Measurements from ENCODE around the gene MMP14.
A peak's percentile ranks its signal among the peaks of the same experiment; 100 is the strongest.

The MMP14 gene

DNA sequence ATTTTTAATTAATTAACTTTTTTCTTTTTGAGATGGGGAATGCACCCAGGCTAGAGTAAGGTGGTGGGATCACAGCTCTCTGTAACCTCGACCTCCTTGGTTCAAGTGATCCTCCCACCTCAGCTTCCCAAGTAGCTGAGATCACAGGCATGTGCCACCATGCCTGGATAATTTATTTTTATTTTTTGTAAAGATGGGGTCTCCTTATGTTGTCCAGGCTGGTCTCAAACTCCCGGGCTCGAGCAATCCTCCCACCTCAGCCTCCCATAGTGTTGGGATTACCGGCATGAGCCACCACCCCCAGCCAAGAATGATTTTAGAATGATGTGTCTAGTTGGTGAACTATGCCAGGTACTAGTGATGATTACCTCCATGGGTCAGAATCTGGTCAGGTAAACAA lies 28.6 kb downstream of the MMP14 start:
- DNase-seq = no peak

DNA sequence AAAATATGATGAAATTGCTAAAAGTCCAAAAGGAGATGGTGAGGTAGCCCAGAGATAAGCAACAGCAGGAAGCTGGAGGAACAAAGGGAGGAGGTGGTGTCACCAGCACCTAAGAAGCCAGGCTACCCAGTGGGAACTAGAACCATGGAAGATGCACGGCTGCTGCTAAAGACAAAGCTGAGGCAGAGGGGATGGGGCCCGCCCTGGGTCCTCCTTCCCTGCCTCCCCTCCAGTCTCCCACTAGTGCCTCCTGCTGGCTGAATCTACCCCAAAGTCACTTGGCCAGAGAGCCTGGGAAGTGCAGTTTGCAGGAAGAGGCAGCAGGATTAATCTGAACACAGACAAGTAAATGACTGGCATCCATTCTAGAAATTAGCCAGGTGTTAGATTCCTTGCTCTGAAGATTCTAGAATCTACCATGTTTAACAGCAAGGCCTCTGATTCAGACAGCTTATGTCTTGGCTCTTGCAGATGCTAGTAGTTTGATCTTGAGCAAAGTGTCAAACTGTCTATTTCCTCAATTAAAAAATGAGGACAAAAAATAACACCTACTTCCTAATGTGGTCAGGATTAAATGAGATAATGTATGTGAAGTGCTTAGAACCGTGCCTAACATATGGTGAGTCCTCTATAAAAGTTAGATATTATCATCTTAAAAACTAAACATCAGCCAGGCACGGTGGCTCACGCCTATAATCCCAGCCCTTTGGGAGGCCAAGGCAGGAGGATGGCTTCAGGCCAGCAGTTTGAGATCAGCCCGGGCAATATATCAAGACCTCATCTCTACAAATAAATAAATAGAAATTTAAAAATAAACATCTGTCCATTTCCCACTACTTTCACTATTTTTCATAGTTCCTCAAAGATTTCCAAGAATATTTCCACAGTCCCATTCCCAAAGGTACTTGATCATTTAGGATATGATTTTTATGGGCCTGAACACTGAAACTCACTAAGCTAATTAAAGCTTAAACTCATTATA lies 29.3 kb downstream of the MMP14 start:
- peak; percentile 42 for DNase-seq

DNA sequence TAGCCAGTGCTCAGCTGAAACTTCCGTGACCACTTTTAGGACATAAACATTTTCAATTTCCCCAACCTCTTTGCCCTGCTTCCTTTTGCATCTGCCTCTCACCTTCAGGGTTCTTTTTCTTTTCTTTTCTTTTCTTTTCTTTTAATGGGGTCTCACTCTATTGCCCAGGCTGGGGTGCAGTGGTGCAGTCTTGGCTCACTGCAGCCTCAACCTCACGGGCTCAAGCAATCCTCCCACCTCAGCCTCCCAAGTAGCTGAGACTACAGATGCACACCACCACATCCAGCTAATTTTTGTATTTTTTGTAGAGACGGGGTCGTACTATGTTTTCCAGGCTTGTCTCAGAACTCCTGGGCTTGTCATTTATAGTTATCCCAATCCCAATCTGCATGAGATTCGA lies 30.5 kb downstream of the MMP14 start:
- DNase-seq = no peak

DNA sequence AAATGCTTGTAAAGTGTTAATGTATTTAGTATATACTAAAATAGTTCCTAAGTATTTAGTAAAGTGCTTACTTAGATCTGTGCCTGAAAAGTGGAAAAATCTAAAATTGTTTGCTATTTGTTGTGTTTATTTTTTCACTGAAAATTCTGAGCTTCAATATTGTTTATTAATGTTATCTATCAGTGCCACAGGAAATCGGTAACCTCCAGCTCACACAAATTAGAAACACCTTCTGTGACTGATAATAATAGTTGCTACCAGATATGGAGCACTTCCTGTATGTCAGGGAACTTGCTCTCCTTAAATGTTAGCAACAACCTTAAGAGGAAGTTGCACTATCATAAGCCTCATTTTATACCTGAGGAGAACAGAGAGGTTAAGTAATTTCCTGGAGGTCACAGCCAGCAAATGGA lies 34.4 kb downstream of the MMP14 start:
- DNase-seq = no peak

DNA sequence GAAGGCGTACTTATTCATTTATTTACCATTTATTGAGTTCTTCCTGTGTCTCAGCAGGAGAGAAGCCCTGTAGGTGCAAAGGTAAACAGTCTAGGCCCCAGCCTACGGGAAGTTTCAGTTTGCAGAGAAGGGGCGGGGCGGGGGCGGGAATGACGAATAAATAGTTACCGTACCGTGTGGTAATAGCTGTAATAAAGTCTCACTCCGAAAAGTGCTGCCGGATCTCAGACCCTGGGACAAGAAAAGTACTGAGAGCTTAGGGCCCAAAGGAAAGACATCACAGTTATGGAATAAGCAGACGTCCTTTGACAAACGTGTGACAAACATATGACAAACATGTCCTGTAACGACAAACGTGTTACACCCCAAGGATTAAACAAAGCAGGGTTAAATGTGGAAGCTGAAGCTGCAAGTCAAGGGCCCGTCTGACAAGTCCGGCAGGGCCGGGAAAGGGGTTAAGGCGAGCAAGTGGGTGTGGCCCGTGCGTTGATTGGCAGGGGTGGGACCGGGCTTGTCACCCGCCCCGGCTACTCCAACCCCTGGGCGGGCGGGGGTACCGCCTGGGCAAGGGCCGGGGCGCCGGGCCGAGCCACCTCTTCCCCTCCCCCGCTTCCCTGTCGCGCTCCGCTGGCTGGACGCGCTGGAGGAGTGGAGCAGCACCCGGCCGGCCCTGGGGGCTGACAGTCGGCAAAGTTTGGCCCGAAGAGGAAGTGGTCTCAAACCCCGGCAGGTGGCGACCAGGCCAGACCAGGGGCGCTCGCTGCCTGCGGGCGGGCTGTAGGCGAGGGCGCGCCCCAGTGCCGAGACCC lies 35.0 kb downstream of the MMP14 start, which contains the start of gene LRP10:
Gene LRP10, plus strand, starts transcription at position 517 of the 809 bp plus-strand sequence. CDS start 564 bp downstream, outside the sequence.
- DNase-seq = peak; percentile 89

DNA sequence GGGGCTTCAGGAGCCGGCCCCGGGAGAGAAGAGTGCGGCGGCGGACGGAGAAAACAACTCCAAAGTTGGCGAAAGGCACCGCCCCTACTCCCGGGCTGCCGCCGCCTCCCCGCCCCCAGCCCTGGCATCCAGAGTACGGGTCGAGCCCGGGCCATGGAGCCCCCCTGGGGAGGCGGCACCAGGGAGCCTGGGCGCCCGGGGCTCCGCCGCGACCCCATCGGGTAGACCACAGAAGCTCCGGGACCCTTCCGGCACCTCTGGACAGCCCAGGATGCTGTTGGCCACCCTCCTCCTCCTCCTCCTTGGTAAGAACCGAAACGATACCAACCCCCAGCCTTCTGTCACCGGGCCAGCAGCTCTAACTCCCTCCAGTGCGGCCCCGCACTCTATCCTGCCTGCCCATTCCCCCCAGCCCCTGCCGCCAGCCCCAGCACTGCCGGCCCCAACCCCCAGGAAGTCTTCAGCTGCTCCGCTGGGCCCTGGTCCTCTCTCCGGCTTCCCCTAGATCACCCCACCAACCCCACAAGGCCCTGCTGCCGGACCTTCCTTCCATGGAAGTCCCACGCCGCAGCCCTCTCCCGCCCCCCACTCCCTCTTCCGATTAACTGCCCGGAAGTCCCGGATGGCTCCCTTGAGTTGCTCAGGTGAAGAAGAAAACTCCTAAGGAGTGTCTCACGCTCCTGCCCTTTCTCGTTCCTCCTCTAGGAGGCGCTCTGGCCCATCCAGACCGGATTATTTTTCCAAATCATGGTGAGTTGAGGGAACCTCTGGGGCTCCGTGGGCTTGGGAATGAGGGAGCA lies 35.8 kb downstream of the MMP14 start:
- peak; percentile 84 for DNase-seq

DNA sequence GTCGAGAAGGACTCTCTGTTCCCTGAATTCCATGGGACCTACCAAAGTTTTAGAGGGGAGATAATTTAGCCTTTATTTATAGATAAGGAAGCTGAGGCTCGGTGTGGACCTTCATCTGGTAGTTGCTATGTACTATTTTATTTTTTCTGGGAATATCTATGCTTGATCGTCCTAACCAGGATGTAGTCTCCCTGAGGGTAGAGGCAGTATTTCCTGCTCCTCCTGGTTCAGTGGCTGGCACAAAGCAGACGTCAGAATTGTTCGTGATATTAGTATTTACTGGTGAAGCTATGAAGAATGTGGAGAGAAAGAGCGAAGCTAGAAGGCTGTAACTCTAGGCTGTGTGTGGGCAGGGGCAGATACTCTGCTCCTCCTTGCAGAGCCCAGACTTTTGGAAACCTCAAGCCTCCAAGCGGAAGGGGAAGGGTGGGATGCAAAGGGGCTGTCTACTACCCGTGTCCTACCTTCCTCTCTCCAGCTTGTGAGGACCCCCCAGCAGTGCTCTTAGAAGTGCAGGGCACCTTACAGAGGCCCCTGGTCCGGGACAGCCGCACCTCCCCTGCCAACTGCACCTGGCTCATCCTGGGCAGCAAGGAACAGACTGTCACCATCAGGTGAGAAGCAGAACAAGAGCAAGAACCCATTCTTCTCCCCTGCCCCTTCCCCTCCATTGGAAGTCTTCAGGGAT lies 36.6 kb downstream of the MMP14 start:
- no peak for DNase-seq

DNA sequence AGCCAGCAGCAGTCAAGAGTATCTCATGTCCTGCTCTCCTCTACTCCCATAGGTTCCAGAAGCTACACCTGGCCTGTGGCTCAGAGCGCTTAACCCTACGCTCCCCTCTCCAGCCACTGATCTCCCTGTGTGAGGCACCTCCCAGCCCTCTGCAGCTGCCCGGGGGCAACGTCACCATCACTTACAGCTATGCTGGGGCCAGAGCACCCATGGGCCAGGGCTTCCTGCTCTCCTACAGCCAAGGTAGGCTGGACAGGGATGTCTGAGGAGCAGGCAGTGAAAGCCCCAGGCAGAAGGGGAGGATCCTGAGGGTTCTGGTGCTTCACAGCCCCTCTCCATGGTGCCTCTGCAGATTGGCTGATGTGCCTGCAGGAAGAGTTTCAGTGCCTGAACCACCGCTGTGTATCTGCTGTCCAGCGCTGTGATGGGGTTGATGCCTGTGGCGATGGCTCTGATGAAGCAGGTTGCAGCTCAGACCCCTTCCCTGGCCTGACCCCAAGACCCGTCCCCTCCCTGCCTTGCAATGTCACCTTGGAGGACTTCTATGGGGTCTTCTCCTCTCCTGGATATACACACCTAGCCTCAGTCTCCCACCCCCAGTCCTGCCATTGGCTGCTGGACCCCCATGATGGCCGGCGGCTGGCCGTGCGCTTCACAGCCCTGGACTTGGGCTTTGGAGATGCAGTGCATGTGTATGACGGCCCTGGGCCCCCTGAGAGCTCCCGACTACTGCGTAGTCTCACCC lies 38.8 kb downstream of the MMP14 start:
- no peak for DNase-seq

DNA sequence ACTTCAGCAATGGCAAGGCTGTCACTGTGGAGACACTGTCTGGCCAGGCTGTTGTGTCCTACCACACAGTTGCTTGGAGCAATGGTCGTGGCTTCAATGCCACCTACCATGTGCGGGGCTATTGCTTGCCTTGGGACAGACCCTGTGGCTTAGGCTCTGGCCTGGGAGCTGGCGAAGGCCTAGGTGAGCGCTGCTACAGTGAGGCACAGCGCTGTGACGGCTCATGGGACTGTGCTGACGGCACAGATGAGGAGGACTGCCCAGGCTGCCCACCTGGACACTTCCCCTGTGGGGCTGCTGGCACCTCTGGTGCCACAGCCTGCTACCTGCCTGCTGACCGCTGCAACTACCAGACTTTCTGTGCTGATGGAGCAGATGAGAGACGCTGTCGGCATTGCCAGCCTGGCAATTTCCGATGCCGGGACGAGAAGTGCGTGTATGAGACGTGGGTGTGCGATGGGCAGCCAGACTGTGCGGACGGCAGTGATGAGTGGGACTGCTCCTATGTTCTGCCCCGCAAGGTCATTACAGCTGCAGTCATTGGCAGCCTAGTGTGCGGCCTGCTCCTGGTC lies 39.4 kb downstream of the MMP14 start:
- DNase-seq = no peak

DNA sequence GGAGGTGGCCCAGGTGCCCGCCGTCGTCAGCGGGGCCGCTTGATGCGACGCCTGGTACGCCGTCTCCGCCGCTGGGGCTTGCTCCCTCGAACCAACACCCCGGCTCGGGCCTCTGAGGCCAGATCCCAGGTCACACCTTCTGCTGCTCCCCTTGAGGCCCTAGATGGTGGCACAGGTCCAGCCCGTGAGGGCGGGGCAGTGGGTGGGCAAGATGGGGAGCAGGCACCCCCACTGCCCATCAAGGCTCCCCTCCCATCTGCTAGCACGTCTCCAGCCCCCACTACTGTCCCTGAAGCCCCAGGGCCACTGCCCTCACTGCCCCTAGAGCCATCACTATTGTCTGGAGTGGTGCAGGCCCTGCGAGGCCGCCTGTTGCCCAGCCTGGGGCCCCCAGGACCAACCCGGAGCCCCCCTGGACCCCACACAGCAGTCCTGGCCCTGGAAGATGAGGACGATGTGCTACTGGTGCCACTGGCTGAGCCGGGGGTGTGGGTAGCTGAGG lies 40.7 kb downstream of the MMP14 start:
- DNase-seq = no peak

DNA sequence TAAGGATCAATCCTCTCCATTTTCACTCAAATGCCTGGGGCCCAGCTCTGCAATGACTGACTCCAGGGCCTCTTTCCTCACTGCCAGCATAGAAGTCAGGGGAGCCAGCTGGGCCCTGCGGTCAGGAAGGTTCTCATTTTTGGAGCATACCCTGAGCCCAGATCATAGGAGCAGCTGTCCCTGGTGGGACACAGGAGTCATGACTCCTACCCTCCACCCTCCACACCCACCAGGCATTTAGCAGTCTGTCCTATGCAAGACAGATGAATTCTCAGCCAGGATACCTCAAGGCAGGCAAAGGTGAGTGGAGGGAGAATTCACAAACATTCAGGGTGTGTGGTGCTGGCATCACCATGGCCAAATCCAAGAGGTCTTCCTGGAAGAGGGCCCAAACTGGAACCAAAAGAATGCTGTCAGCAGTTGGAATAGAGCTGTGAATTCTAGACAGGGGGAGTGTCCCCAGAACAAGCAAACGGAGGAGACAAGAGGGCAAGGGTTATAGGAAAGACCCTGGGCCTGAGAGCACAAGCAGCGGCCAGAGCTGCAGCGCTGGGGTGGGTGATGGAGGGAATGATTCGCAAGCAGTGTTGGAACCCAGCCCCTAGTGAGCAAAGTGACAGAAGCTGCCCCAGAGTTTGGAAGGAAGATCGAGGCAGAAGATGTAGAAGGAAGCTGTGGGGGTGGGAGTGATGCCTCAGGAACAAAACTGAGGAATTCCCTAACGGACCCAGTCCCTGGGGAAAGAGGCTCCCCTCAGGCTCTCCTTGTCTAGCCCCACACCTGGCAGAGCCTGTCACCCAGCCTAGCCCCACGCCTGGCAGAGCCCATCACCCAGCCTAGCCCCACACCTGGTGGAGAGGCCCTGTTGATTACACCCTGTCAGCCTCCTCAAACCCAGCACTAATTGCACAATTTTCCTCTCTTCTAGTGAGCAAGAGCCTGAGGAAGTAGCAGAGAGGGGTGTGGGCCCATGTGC lies 42.2 kb downstream of the MMP14 start:
- DNase-seq = no peak

DNA sequence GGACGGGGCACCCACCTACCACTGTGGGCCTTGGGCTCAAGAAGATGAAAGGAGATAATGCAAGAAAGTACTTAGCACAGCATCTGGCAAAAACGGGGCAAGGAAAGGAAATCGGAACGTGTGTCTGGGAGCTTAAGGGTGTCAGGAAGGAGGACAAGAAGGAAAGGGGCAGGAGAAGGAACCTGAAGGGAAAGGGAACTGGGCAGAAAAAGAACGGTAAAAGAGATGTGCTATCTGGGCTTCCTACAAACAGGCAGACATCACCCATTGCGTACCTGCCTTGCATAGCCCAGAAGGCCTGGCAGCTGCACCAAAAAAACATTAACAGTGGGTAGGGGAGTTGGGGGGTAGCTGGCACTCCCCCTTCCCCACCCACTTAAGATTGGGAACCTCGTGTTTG lies 45.7 kb downstream of the MMP14 start:
- DNase-seq = no peak

DNA sequence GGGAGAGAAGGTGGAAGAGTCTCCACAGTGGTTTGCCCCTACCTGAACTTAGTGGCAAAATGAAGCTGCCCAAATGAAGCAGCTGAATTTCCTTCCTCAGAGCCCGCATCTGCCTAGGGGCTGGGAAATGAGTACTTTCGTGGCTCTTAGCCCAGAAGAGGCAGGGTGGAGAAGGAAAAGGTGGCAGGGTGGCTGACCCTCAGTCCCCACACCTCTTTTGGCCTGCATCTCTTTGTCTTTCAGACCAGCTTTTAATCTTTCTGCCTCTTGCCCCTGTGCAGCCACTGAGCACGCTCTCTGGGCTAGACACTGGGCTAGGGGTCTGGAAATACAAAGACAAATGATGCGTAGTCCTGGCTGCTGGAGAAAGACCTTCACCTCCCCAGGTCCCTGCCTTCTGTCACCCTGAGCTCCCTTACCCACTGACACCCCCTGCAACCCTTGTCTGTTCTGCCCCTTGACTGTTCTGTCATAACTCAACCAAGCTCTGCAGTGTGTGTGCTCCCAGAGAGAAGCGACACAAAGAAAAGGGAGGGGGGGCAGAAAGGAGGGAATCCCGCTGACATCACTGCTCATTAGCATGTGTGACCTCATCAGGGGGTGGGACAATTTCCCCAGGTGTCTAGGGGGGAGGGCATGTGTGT lies 46.3 kb downstream of the MMP14 start:
- DNase-seq = peak; percentile 84

DNA sequence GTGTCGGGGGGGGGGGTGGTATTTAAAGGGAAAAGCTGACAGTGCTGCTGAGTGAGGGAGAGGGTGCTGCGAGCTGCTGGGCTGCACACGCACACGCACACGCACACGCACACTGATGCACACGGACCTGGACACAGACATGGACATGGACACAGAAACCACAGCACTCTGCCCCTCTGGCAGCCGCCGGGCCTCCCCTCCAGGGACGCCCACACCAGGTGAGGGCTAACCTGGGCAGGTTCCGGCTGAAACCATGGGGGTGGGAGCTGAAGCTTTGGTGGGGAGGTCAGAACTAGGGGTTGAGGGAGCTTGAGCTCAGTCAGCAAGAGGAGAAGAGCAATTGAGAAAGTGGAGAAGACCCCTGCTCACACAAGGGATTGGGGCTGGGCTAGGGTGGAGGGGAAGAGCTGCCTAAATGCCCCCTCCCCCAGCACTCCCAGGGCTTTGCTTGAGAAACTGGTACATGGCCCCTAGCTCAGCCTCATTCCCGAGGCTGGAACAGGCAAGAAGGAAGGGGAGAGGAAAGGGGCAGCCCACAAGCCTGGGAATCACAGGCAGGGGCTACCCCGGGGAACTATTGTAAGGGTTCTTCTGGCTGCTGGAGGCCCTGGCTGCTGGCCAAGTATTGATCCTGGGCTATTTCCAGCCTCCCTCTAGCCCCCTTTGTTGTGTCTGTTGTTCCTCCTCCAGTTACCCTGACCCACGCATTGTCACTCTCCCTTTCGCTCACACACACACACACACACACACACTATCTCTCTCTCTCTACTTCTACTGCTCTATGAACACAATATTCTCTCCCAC lies 47.0 kb downstream of the MMP14 start, which contains the start of gene REM2:
Gene REM2, plus strand, starts transcription at position 50 of the 804 bp plus-strand sequence. Its CDS starts 66 bp downstream, at position 116.
- peak; percentile 92 for DNase-seq

DNA sequence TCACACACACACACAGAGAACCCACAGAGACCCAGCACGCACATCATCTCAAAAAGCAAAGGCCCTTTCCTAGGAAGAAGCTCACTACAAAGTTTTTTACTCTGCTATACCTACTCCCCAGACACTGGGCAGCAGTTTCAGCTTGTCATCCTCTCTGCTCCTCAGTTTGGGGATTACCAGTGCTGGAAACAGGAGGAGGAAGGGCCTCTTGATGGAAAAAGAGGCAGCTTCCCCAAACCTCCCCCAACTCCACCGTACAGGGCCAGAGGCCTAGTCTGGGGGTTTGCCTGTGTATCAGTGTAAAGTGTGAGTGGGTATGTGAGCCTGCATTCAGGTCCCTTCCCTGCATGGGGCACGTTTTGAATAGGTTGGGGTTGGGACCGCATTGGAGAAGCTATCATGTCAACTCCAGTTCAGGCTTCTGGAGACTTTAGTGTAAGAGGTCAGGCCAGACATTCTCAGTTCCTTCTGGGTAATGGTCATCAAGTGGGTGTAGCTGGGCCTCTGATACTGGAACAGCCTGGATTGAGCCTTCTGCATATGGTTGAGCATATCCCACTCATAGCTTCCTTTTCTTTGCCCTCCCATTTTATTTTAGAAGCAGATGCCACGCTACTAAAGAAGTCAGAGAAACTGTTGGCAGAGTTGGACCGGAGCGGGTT lies 47.8 kb downstream of the MMP14 start:
- no peak for DNase-seq

DNA sequence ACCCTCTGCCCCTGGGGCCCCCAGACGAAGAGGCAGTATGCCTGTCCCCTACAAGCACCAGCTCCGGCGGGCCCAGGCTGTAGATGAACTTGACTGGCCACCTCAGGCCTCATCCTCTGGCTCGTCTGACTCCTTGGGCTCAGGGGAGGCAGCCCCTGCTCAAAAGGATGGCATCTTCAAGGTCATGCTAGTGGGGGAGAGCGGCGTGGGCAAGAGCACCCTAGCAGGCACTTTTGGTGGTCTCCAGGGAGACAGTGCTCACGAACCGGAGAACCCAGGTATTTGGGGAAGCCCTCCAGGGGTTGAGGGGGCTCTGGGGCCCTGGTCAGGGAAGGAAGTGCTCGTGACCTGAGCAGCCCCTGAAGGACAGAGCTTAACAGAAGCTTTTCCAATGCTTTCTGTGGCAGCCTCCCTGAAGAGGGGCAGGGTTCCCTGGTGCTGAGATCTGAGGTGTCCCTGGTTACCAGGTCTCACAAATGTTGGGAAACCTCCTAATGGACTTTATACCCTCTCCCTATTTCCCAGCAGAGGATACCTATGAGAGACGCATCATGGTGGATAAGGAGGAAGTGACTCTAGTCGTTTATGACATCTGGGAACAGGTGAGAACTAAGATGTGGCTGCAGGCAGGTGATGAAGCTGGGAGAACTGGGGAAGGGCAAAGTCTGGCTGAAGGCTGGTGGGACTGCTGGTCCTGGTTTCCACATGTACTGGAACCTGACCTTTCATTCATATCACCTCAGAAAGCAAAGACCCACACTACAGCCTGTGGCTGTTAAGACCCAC lies 48.5 kb downstream of the MMP14 start:
- no peak for DNase-seq

DNA sequence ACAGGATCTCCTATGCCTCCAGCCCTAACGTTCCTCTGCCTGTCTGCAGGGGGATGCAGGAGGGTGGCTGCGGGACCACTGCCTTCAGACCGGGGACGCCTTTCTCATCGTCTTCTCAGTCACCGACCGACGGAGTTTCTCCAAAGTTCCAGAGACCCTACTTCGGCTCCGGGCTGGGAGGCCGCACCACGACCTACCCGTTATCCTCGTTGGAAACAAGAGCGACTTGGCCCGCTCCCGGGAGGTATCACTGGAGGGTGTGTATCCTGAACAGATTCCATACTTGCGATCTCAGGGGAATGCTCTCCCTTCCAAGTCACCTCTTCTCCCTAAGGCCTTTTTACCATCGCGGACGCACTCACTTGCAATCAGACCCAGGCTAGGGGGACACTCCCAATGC lies 49.6 kb downstream of the MMP14 start:
- DNase-seq = no peak
